Esophagus mucosa (tissue), 1 donor: ENCODE measurements around the gene INHBA. TPM values are rescaled to one million over a fixed set of nuclear protein-coding genes. Genes with fewer than 3 reads are reported as not detected.
A peak's percentile ranks its signal among the peaks of the same experiment; 100 is the strongest.

Experiments used
- ATAC-seq: fragments of 200-7000 bp; cut with Tn5 transposase; one replicate; pipeline ENCODE4 v1.9.1; 2020
- total RNA-seq: library from RNA; stranded (reverse); gene quantifications from one replicate; pipeline ENCODE4 v1.2.4, GENCODE V29; 2023
- donor health status: DM: yes; HTN: yes; CAD: no.

Gene INHBA
- 0.84 TPM for total RNA-seq

DNA sequence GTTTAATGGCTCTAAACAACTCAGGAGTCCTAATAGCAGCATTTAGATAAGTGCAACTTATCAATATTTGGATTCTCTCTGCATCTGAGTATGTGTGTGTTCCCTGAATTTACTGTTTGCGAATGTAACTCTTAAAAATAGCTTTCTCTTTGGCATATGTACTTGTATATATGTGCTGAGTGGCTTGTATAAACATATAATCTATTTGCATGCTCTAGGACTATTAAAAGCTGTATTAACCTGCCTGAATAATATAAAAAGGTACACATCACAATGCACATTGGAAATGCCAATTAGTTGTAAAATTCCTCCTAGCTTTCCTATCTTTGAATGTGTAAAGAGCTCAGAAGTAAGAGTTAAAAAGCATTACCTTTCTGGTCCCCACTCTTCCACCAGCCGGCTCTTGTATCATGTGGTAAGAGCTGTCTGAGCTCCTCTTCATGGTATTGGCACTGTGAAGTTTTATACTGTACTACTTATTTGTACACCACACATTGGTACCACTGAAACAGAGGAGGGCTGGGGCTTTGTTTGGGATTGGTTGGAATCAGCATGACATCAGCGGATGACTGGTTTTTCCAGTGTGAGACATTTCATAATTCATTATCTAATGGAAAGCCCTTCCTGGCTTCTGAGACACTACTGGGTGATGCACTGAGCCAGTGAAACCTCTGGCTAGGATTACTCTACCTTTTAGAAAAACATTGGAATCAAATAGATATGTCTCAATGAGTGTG, at the start of gene INHBA:
Gene INHBA (minus strand): TSS at position 456 of the 737 bp plus-strand sequence. CDS start 2,716 bp downstream, outside the sequence.
- peak; percentile 44 for ATAC-seq

- ATAC-seq, result no peak
Measured at GRCh38 chr7:41752615-41753014, 49.7 kb upstream of the INHBA start.

DNA sequence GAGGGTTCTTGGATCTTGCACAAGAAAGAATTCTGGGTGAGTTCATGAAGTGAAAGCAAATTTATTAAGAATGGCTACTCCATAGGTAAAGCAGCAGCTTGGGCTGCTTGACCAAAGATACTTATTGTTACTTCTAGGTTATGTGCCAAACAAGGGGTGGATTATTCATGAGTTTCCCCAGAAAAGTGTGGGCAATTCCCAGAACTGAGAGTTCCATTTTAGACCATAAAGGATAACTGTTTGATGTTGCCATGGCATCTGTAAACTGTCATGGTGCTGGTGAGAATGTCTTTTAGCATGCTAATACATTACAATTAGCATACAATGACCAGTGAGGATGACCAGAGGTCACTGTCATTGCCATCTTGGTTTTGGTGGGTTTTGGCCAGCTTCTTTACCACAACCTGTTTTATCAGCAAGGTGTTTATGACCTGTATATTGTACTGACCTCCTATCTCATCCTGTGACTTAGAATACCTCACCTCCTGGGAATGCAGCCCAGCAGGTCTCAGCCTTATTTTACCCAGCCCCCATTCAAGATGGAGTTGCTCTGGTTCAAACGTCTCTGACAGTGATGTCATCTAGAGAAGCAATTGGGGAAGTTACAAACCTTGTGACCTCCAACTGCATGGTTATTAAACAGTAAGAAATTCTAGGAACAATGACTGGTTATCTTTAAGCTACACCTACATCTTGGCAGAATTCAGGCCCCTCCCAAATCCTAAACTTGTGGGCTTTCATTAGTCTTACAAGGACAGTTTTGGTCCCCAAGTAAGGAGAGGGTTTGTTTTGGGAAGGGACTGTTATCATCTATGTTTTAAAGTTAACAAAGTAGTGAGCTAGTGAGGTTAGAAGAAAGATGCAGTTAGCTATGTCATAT, 48.0 kb upstream of the INHBA start:
- ATAC-seq, result no peak

- no peak for ATAC-seq
Measured at GRCh38 chr7:41747961-41748360, 45.1 kb upstream of the INHBA start.

- no peak for ATAC-seq
Measured at GRCh38 chr7:41745451-41745850, 42.6 kb upstream of the INHBA start.

DNA sequence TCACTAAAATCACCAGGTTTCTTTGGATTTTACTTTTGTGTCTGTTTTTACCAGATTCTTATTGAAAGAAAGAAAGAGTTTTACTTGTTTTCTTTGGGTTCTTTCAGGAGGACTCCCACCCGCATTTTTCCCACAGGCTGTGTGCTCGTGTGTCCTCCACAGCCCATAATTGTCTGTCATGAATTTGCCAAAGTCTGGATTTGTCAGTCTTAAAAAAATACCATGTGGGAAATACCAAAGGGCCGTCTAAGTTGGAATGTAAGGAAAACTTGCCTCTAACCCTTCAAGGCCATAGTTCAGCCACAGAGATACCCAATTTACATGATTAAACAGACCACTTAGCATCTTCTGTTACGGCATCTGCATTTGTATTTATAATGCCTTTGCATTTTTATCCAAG, 41.3 kb upstream of the INHBA start:
- no peak for ATAC-seq

- ATAC-seq, result no peak
Measured at GRCh38 chr7:41742401-41743020, 39.6 kb upstream of the INHBA start.

DNA sequence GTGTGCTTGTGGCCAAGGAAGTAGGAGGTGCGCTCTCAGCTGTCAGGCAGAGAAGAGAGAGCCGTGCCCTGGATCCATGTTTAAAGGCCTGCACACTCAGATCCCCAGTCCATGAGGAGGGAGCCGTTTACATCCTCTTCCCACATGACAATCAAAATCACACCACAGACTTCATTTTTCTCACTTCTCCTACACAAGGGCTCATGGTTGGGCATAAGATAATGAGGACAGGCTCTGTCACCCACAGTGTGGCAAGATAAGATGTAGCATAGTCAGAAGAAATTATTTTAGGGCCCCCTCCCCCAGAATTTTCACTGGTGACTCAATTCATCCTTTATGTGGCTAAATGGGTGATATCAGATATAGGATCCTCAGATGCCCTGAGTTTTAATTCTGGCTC, 35.9 kb upstream of the INHBA start:
- ATAC-seq, result no peak

DNA sequence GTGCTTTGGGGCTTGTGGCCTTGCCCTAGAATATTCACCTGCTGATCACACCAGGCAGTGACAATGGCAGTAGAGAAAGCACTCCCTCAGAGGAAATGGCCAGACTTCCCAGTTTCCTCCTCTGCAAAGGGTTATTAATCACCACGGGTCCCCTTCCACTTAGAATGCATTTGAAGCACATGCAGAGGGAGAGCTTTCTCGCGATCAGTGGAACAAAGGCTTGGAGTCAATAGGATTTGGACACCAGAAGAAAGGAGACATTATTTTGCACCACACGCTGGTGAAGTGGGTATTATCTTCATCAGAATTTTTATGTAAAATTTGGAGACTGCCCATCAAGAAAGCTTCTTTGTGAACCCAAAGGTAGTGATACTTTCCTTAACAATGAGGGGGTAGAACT, 35.4 kb upstream of the INHBA start:
- no peak for ATAC-seq

- ATAC-seq, result no peak
Measured at GRCh38 chr7:41735206-41735605, 32.3 kb upstream of the INHBA start.

DNA sequence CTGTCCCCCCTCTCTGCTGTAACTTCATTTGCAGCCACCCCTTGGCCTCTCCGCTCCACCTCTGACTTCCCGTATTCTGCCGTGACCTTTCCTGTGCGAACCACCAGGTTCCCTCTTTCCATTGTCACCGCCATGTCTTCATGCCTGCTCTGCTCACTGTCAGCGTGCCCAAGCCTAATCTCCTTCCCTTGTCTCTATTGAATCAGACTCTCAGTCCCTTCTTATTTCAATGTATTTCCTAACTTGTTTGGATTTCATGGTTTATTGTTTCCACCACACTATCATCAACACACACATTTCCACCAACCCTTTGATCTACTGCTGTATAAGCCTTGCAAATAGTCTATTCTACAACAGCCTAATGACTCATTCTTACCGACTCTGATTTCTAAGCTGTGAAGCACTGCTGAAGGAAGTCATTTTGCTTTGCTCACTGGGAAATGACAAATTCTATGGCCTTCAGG, 30.0 kb upstream of the INHBA start:
- no peak for ATAC-seq

GRCh38 chr7:41732436-41732785, 29.5 kb upstream of the INHBA start:
- no peak for ATAC-seq

GRCh38 chr7:41731493-41732435, 28.9 kb upstream of the INHBA start:
- no peak for ATAC-seq

DNA sequence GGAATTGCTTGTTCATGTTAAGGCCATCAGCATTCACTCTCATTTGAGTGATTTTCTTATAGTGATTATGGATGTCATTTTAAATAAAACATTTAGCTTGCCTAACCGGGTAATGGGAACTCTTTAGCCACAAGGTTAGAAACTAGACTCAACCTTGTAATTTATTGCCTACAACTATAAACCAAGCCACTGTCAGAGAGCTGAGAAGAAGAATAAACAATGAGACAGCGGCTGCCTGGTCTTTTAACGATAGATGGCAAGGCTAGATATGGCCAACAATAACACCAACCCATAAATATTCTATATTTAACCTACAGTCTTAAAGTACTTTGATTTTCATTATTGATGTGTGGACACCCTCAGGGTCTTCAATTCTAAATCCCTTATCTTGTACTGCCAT, 27.8 kb upstream of the INHBA start:
- no peak for ATAC-seq

GRCh38 chr7:41730161-41730560, 27.3 kb upstream of the INHBA start:
- ATAC-seq, result no peak

DNA sequence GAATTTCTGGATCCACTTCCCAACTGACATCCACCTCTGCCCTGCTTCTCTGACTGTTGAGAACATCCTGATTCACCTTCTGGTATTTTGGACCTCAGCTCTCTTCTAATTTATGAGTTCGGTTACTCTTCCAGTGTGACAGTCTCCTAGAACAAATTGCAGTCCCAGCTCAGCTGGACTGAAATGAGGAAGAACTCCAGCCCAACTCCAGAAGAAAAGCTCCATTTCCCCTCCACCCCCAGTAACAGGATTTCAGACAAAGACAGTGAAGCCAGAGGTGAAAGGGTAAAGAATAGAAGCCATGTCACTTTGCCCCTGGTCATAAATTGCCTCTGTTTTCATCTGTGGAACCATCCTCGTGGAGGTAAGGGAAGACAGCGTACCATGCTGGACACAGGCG, 26.2 kb upstream of the INHBA start:
- ATAC-seq, result no peak

- no peak for ATAC-seq
Measured at GRCh38 chr7:41725013-41725412, 22.1 kb upstream of the INHBA start.

GRCh38 chr7:41720886-41721285, 18.0 kb upstream of the INHBA start:
- no peak for ATAC-seq

- ATAC-seq, result no peak
Measured at GRCh38 chr7:41720046-41720445, 17.2 kb upstream of the INHBA start.

DNA sequence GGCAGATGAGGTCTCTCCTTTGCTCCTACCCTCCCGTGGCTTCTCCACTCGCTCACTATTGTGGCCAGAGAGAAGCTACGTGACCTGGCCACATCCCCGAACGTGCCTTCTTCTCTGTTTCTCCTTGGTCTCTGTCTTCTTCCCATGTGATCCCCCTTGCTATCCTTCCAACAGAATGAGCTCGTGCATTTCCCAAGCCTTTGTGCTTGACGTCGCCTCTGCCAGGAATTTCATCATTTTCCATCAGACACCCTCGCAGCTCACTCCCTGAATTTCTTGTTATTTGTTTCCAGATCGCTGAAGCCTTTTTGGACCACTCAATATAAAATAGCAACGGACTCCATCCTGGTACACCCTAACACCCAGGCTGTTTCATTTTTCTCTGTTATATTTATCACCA, 13.8 kb upstream of the INHBA start:
- no peak for ATAC-seq

DNA sequence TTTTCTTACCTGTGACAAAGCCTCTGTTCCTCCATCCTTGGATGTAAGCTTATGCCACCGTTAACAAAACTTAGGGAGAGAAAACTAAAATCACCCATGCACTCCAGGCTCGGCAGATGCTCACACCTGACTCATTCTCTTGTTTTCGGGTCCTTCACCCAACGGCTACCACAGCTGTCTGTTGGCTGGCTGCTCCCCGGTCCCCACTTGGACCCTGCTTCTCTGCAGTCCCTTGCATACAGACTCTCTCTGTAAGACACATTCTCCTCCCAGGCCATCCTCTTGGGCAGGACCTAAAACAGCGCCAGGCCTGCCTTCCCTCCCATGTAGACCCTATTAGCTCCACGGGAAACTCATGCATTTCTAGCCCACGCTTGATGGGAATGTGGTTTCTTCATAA, 12.1 kb upstream of the INHBA start:
- no peak for ATAC-seq
